NOMO-1 (cell line): ENCODE measurements around the gene PIEZO2.

ENCODE experiments used
- DNase-seq, 2 experiments: peaks; one replicate each; lab custom pipeline; 2025; ENCODE audit not compliant: unreplicated experiment in 2 of 2; lab: John Stamatoyannopoulos, UW

Gene PIEZO2

DNA sequence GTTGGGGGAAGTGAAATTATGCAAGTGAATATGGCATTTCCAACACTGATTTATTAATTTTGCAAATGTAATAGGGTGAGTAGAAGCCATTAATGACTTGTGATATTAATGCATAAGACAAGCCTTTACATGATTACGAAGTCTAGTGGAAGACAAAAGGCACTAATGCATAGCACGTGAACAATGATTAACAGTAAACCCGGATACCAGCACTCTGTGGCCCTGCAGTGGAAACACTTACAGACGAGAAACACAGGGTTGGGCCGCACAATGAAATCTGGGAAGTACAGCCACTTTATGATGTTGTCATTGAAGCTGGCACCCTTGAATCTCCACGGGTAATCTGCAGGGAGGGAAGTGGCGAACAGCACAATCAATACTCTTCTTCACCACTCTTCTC lies 390.1 kb downstream of the PIEZO2 start:
- DNase-seq: no peak

DNA sequence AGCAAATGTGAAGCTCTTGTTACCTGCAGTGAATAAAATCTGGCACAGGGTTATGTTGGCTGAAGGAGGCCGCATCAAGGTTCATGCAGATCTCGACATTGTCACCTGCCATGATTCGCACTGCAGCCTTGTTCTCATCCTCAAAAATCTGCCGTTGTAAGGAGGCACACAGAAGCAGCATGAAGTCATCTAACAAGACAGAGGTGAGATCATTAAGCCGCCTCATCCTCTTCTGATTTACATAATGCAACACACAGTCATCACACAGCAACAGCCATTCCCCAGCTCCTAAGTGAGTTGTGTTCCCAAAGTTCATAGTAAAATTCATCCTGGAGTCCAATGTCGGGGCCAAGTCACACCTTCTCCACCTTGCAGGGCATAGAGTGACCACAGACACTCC lies 391.4 kb downstream of the PIEZO2 start:
- DNase-seq: no peak

DNA sequence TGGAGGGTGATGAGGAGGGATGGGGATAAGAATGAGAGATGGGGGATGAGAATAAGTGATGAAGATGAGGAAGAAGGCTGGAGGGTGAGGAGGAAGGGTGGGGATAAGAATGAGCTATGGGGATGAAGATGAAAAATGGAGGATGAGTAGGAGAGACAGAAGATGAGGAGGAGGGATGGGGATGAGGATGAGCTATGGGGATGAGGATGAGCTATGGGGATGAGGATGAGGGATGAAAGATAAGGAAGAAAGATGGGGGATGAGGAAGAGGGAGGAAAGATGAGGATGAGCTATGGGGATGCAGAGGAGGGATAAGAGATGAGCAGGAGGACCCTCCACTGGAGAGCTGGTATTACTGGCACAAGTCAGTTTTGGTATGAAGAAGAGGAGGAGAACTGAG lies 392.0 kb downstream of the PIEZO2 start:
- DNase-seq: no peak

DNA sequence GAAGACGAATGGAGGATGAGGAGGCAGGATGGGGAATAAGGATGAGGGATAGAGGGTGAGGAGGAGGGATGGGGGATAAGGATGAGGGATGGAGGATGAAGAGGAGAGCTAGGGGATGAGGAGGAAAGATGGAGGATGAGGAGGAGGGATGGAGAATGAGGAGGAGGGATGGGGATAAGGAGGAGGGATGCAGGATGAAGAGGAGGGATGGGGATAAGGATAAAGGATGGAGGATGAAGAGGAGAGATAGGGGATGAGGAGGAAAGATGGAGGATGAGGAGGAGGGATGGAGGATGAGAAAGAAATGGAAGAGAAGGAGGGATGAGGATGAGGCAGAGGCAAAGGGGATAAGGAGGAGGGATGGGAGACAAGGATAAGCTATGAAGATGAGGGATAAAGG lies 393.5 kb downstream of the PIEZO2 start:
- no peak for DNase-seq

DNA sequence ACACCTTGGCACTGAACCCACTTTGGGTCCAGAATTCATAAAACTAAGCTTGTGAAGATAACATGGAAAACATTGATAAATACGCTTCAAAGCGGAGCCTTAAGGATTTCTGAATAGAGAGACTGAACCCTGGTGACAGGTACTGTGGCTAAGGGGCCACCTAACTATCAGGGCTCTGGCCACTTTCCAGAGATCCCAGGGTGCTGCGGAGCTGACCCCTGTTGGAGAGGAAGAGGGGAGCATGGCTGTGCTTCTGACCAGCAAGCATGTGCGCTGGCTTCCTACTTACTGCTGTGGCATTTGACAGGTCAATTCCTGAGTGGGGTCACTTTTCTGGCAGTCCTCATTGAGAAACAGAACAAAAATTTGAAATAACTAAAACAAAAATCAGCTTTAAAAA lies 395.2 kb downstream of the PIEZO2 start:
- no peak for DNase-seq

DNA sequence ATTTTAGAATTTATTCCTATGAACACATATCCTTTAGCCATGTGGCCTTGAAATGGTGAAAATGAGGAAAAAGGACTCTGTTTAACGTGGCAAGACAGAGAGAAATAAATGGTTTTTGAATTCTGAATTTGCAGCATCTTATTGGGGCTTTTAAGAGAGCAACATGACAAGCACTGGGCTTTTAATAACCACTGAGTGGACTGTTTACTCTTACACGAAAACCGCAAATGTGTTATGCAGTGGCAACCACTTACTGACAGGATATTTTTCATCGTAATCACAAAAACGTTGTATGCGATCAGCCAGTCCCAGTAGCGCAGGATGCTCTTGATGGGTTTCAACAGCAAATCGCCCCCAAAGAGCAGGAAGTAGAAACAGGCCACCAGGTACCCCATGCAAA lies 397.0 kb downstream of the PIEZO2 start:
- no peak for DNase-seq

DNA sequence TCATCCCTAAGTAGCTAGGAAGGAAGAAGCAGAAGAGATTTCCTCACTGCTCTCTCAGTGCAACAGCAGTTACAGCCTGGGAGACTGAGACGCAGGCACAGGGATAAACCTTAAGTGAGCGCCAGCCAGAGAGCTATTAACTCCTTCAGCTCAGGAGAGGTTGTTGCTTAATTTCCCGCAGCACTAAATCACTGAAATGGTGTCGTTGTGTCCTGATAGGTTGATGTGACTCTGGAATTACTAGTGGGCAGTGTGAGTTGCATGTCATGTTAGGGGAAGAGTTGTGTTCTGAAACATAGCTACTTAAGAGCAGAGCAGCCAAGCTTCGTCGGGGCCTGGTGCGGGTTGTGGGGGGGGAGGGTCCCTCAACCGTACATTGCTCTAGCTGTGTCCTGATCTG lies 397.7 kb downstream of the PIEZO2 start:
- no peak for DNase-seq

DNA sequence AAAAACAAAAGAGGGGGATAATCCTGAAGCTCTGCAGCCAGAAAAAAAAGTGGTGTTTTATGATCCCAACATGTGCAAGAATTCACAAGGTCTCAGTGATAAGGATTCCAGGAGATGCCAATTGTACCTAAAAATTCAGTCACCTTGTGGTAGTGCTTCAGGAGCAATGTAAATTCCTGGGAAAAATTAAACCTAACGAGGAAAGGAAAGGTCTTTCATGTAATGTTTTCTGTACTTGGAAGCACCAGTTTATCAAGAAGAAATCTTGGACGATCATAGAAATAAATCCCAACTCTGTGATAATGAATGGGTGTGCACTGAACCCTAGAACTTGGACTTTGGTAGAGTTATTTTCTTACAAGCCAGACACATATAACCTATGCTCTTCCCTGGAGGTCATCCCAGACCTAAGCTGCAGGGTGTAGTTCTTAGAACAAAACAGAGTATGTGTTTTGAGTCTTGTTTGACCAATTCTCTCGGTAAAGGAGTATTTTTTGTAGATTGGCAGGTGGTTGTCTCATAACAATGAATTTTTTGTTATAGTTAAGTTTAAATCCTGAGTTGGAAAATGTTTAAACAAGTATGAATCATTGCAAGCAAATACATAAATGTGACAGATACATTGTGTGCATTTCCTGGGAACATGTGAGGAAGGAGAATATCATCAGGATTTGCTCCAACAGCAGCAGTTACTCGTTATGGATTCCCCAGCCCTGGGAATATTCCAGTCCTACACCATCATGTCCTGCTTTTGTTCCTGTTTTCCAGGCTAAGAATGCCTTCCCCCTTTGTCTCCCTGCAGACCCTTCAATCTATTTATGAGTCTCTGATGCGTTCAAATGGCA lies 399.0 kb downstream of the PIEZO2 start:
- no peak for DNase-seq

DNA sequence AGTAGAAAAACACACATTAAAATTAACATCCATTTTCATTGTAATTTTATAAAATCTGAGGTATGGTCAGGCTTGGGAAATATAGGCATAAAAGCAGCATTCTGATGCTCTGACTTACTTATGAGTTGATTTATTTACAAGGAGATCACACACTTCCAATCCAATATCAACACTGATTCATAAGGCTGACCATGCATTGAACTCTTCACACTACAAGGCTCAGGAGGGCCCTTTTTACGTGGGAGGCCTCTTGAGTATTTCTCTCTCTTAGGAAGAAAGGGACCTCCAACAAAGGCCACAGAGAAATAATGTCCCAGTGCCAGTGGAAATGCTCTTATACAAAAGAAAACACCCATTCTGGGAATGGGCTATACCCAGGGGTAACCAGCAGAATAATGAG lies 400.7 kb downstream of the PIEZO2 start:
- DNase-seq: no peak

DNA sequence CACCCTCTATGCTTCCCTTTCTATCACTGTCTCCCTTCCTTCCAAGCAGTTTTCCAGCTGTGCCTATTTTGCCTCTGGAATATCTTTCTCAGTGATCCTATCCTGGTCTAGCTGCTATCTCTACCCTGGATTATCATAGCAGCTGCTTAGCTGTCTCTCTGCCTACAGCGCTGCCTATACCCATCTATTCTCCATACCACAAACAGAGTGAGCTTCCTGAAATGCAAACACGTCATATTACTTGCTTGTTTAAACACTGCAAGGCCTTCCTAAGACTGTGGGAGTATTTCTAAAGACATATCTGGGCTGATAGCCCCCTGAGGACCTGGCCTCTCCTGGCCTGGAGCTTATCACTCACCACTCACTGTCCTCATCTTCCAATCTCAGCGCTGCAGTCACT lies 403.4 kb downstream of the PIEZO2 start:
- no peak for DNase-seq

DNA sequence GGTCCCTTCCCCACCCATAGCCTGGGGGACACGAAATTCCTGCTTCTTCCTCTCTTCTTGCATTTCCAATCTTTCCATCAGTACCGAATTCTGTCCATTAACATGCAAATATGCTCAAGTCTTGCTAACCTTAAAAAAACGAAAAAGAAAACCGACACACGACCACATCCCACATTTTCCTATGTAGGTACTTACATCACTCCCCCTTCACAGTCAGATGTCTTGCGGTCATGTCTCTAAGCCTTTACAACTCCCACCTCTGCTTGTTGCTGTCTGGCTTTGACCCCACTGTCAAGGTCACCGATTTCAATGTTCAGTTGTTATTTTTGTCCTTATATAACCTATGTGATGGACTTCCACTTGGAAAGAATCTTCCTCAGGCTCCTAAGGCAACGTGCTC lies 404.1 kb downstream of the PIEZO2 start:
- no peak for DNase-seq

DNA sequence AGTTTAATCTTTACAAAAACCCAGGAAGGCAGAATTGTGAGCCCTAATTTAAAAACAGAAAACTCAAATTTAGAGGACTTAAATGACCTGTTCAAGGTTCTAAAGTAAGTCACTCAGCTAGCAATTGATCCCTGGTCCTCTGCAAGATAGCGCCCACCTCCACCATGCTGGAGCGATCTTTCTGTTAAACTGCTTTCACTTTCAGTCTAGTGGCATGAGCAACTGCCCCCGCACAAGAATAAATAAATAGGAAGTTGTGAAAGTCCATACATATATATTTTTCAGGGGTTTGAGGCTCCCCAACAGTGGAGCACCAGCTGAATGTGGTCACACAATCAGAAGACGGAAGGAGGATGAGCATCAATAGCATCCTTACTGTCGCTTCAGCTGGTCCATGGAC lies 405.6 kb downstream of the PIEZO2 start:
- peak in 1 of 2 experiments; percentile 42 for DNase-seq

DNA sequence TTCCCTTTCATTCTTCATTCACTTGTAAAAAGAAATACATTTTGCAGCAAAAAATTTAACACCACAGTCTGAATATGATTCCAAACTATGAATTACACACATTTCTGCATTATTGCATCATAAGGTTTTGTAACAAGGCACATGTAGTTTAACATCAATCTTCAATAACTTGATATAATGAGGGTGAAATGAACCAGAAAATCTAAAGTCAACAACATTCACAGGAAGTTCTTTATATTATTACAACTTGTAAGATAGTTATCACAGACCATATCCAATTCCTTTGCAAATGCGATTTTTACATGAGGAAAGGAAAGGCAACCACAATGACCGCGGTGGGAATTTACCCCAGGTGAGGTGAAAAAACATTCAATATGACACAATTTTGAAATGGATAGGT lies 410.2 kb downstream of the PIEZO2 start:
- DNase-seq: peak; percentile 6 to 24

DNA sequence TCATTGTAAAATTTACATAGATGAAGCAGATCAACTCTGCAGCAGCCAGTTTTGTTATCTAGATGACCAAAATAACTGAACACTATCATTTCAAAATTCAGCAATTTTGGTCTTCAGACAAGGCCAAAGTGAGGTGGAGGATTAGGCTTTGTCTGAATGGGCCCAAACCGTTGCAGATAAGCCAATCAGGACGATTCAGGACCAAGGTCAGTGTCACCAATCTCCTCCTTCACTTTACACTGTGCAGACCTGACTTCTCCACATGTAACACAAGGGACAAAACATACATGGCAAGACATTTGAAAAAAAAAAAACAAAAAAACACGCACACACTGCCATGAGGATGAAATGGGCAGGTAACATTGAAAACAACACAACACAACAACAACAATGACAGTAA lies 412.4 kb downstream of the PIEZO2 start:
- DNase-seq: no peak

DNA sequence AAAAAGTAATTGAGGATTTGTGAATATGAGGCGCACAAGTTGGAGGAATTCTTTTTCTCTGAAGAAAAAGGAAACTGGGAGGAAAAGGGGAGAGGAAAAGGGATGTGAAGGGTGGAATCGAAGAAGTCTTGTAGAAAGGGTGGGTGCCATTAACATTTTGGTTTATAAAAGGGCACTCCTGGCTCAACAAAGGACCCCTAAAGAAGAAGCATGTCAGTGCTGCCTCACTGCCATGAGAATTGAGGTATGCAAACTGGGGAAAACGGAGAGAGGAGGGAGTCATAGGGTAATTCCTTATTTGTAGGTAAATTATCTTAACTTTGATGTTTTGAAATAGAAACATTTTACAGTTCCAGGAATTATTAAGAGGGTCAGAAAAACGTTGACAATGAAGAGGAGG lies 416.4 kb downstream of the PIEZO2 start:
- DNase-seq: no peak

DNA sequence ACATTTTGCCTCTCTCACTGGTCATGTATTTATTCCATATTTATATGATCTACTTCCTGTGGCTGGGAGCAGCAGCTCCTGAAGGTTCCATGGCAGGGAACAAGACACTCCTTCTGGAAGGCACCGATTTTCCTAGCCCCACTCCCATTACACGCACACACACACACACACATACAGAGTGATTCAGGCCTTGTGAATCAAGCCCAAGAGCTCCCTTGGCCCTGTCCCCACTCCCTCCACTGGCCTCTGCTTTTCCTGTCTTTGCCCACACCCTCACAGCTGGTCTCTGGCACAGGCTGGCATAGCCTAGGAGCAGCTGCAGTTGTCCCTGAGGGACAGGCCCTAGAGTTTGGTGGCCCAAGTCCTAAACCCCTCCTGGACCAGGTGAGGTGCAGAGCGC lies 421.9 kb downstream of the PIEZO2 start:
- no peak for DNase-seq

DNA sequence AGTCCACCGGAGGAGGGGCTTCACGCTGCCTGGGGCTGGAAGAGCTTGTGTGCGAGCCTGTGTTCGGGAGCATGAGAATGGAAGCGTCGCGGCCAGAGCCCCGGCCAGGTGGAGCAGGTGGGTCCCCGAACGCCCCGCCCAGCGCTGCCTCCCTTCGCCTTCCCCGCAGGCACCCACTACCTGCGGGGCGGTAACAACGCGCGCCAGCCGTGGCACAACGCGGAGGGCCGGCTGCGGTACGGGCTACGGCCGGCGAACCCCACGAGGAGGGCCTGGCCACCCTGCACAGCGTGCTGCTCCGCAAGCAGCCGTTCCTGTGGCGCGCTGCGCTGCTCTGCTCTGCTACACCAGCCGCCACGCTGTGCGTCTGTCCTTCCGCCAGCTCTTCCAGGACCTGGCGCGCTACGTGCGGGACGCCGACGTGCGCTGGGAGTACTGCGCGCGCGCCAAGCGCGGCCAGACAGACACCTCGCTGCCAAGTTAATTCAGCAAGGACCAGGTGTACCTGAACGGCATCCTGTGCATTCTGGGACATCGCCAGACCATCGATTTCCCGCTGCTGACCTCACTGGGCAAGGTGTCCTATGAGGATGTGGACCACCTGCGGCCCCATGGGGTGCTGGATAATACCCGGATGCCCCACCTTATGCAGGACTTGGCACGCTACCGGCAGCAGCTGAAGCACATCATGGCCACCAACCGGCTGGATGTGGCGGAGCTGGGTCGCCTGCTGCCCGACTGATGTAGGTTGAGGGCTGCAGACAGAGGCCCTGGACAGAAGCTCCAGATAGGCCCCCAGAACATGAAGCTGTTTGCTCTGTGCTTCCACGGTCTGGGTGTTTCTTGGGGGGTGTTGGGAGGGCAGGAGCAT lies 422.9 kb downstream of the PIEZO2 start:
- no peak for DNase-seq

DNA sequence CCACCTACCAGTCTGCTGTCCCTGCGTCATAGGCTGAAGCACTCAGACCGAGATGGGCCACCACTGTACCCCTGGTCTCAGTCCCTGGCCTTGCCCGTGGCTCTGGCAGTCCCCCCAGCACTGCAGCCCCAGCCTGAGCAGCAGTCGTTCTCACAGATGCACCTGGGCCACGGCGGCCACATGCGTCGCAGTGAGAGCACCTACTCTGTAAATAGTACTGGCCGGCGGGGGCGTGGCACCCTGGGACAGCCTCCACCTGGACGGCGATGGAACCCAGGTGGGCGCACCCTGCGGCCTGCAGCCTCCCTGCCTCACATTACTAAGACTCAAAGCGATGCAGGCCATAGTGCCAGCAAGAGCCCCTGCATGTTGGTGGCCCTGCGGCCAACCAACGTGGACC lies 424.7 kb downstream of the PIEZO2 start:
- no peak for DNase-seq

DNA sequence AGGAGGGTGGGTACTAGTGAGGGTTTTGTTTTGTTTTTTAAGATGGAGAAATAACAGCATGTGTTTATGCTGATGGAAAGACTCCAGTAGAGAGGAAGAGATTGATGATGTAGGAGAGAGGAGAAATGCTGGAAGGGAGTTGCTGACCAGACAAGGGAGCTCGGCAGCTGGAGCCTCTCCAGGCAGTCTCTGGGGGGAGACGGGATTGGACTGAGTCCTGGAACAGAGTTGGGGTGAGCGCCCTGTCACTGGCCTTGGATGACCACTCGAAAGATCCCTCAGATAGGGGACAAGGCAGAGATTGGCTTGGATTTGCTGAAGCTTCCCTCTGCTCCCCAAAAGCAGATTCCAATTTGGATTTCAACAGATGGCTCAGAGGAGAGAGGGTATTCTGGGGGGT lies 425.9 kb downstream of the PIEZO2 start:
- no peak for DNase-seq

DNA sequence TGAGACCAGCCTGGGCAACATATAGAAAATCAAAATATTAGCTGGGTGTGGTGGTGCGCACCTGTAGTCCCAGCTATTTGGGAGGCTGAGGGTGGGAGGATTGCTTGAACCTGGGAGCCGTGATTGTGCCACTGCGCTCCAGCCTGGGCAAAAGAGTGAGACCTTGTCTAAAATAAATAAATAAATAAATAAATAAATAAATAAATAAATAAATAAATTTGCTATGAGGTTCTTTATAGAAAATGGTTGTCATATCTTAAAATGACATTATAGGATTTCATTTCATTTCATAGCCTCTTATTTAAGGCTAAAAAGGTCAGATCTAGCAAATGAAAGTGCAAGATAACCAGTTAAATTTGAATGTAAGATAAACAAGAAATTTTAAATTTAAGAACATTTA lies 430.6 kb downstream of the PIEZO2 start:
- DNase-seq: no peak

DNA sequence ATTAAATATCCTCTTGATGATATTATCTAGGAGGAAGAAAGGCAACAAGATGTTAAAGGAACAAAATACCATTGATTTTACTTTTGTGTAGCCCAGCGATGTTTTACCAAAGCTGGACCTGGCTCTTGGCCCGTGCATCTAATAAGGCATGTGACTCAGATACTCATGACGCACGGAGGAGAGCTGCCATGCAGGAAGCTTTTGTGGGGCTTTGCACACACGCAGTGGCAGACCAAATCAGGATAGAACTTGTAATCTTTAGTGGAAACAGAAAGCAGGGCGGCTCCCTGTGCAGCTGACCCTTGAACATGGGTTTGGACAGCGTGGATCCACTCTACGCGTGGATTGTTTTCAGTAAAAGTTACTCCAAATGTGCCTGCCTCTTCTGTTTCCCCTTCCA lies 433.6 kb downstream of the PIEZO2 start:
- no peak for DNase-seq

DNA sequence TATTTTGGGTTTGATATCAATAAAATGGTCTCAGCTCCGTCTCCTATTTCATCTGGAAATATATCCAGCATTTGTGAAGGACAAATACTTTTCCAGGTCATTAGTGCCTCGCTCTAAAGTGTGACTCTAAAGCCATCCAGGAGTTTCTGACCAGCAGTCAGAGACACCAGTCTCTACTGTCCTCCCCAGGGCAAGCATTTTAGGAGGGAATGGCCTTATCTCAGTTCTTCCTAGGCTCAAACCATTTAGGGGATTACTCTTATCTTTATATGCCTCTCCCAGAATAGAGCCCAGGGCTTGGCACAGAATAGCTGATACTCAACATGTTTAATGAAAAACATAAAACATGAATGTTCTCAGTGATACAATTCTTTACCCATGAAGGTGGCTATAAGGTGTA lies 436.0 kb downstream of the PIEZO2 start:
- DNase-seq: no peak
